HFF-Myc (cell line): ENCODE data around the gene ADAMTS19.

Source experiments
- DNase-seq: peaks from one replicate; pipeline ENCODE4 v3.0.0-alpha.2; 2011; ENCODE audit warnings: low read depth; ENCODE audit errors: extremely low read depth
- H3K4me3 ChIP-seq: replicated peaks from 2 replicates; pipeline ENCODE4 v1.5.1; 2011; ENCODE audit warnings: low read depth, mild to moderate bottlenecking, control low read depth, low read length
- CTCF ChIP-seq: IDR thresholded peaks from 2 replicates; pipeline ENCODE4 v1.5.1; 2012; ENCODE audit warnings: mild to moderate bottlenecking, low read depth, low read length, control low read depth; ENCODE audit errors: missing control alignments

ADAMTS19 gene

DNA sequence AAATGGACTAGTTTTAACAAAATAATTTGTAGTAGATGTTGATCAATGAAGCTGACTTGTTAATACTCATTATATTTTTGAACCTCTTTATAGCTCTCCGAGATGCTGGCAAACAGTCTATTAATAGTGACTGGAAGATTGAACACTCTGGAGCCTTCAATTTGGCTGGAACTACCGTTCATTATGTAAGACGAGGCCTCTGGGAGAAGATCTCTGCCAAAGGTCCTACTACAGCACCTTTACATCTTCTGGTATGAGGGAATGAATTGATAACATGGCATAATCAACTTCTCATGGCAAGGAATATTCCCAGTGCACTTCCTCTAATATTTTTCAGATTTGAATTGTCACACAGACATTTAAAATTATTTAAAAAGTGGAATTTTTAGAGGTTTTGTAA lies 219.6 kb downstream of the ADAMTS19 start:
- no peak overlapping the region for H3K4me3 ChIP-seq
- no peak for TF ChIP-seq CTCF
- DNase-seq = no peak

DNA sequence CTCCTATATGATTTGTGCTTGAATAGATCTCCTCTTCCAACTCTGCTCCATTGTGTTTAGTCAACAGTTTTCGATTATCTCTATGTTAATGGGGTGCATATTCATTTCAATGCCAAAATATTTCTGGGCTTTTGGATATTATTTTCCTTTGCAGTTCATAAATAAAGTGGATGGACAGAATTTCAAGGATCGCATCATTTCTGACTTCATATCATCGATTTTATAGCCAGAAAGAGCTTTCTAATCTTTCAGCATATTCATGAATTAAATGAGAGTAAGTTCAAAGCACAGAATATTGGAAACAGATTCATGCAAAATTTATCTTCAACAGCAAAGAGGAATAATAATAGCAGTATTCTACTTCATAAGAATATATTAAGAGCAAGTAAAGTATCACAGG lies 227.8 kb downstream of the ADAMTS19 start:
- no peak for DNase-seq
- H3K4me3 ChIP-seq = no peak overlapping the region
- no peak for TF ChIP-seq CTCF

DNA sequence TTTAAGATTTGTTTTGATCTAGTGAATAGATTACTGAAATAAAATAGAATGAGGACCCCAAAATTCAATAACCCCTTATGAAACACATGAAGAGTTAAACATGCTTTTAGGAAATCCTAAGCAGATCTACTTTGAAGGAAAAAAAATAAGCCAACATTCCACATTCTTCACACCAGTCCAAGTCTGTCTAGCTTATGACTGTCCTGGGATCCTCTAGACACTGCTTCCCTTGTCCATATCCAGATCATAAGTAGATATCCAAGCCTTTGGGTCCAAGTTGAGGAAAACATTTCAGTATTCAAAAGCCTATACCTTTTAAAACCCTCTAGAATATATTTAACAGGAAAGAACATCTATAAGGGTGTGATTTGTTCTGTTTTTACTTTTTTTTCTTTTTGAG lies 228.9 kb downstream of the ADAMTS19 start:
- H3K4me3 ChIP-seq = no peak overlapping the region
- DNase-seq = no peak
- no peak for TF ChIP-seq CTCF

- no peak for DNase-seq
- TF ChIP-seq CTCF = no peak
Measured at GRCh38 chr5:129691220-129691619, 231.1 kb downstream of the ADAMTS19 start.

DNA sequence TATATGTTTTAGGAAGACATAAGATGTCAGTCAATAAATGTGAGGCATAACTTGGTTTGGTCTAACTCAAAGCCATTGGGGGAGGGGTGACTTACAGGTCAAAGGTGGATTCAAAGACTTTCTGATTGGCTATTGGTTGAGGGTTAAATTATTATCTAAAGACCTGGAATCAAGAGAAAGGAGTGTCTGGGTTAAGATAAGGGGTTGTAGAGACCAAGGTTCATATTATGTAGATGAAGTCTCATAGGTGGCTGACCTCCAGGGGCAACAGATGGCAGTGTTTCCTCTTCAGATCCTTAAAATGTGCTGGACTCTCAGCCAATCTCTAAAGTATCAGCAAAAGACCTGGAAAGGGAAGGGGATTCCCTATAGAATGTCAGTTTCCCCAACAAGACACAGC lies 236.5 kb downstream of the ADAMTS19 start:
- no peak for TF ChIP-seq CTCF
- no peak overlapping the region for H3K4me3 ChIP-seq
- DNase-seq = no peak

More at GRCh38 chr5:129691220-129691619, 231.1 kb downstream of the ADAMTS19 start:
- no peak overlapping the region for H3K4me3 ChIP-seq

DNA sequence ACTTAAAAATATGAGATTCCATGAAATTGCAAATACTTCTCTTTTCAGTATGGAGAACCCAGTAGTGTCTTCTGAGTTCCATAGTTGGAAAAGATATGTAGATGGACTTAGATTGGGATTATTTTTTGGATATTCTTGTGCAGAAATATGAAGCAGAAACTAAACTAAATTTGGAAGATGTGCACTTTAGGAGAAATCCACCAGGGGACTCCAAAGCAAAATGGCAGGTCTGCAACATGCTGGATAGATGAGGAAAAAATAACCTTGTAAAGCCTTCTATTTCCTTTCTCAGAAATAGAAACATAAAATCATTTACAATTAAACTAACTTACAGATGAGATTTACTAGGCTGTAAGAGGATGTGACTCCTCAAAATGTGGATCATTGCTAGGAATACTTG lies 238.6 kb downstream of the ADAMTS19 start:
- DNase-seq = no peak

More for the DNA sequence above, 238.6 kb downstream of the ADAMTS19 start:
- peak; percentile 25 for TF ChIP-seq CTCF
- no peak overlapping the region for H3K4me3 ChIP-seq
